Adipose tissue (tissue), 3 donors: ENCODE results near the gene SURF6. TPM values are rescaled to one million over a fixed set of nuclear protein-coding genes. Genes with fewer than 3 reads are reported as not detected.
A peak's percentile ranks its signal among the peaks of the same experiment; 100 is the strongest.

Source experiments
- H3K27ac ChIP-seq: one replicate; pipeline ENCODE4 v1.5.1; 2013; ENCODE audit warnings: low read depth, low read length
- WGBS, 3 donors: extraction: QIAGEN DNeasy Blood & Tissue Kit; methylation state at CpG; one replicate each; pipeline ENCODE4 v1.1.7; 2013; 5-methylcytosine and 5-hydroxymethylcytosine counted together
- polyA plus RNA-seq, 3 donors: library from polyadenylated mRNA; stranded (reverse); fragments of 200-250 nt; gene quantifications; one replicate each; pipeline ENCODE4 v1.2.3, GENCODE V29; 2013
- donor health status: healthy with polysubstance abuse.
- donor health status: Bipolar disorder and iron deficiency.
- donor health status: healthy.

Gene SURF6
- polyA plus RNA-seq, 3 donors, result 14.1 to 21.7 (median 14.1) TPM

DNA sequence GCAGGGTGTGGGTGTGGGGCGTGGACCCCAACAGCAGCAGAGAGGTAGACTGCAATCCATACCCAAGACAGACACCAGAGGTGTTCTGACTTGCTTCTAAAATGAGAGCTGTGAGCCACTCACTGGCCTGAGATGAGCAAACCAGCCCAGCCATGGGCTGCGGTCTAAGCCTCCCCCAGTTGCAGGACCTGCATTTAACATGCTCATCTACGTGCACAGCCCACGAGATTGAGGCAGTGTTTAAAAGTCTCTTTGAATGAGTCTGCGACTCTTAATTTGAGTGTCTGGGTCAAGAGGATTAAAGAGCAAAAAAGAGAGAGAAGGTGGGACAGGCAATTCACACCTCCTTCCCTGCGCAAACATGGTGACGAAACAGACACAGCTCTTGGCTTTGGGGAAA is 33.9 kb upstream of the SURF6 start:
- 76 to 84% (median 82%) methylated on average over 7 of the region's 7 CpGs for WGBS, 3 donors
- H3K27ac ChIP-seq, result no peak overlapping the region

- 52 to 75% (median 64%) methylated on average over 6 of the region's 6 CpGs for WGBS, 3 donors
- no peak overlapping the region for H3K27ac ChIP-seq
Observed at GRCh38 chr9:133369422-133369821, 33.4 kb upstream of the SURF6 start.

DNA sequence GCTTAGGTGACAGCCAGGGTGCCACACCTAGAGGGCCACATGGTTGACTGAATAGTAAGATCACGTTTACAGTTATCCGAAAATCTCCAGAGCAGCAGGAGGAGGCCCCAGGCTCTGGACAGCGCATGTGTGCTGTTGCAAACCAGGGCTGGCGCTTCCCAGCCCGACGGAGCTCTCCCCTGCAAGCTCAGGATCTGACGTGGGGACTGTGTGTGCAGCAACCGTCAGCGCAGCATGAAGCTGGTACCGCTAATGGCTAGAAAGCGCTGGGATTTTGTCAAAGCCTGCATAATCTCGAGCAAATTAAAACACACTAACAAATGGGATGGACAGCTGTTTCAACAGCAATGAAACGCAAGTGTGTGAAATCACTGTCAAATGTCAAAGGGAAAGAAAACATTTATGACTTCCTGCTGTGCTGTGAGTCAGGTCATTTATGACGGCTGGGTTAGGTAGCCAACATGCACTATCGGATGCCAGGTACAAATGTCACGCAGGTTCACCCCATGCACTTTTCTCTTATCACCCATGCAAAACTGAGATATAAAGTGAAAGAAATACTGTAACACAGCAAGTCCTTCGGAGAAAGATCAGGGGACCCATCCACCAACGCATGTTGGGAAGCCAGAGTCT is 32.4 kb upstream of the SURF6 start:
- no peak overlapping the region for H3K27ac ChIP-seq

GRCh38 chr9:133367778-133368177 is 31.8 kb upstream of the SURF6 start:
- H3K27ac ChIP-seq, result no peak overlapping the region
- WGBS, 3 donors, result 73 to 86% (median 79%) methylated on average over 10 of the region's 10 CpGs

More for the DNA sequence above, 32.4 kb upstream of the SURF6 start:
- 39 to 70% (median 54%) methylated on average over 18 of the region's 18 CpGs for WGBS, 3 donors

GRCh38 chr9:133367221-133367620 is 31.2 kb upstream of the SURF6 start:
- WGBS, 3 donors, result 79 to 93% (median 90%) methylated on average over 22 of the region's 22 CpGs
- no peak overlapping the region for H3K27ac ChIP-seq

GRCh38 chr9:133366435-133366834 is 30.4 kb upstream of the SURF6 start:
- H3K27ac ChIP-seq, result no peak overlapping the region
- WGBS, 3 donors, result 89 to 94% (median 90%) methylated on average over 11 of the region's 11 CpGs

- 84 to 87% (median 86%) methylated on average over 15 of the region's 15 CpGs for WGBS, 3 donors
- H3K27ac ChIP-seq, result no peak overlapping the region
Observed at GRCh38 chr9:133362359-133363044, 26.5 kb upstream of the SURF6 start.

DNA sequence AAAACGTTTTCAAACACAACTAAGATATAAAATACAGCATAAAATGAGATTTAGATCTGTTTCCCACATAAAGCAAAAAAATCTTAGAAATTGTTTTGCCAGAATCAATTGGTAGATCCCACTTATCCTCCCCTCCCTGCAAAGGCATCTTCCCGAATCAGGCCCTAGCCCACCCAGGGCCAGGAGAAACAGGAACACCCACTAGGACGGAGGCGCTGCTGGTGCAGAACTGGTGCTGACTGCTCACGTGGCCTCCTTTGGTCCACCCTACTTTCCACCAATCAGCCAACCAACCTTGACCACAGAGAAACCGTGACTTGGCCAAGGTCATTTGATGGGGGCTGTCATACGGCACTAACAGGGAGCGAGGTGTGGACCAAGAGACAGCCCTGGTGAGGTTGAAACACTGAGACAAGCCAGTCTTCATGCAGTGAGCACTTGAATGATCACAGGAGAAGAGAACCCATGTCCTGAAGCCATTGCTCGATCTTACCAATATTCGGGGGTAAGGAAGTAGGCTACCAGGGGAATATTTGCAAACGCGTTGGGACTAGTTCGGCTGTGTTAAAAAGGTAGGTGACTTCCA is 25.6 kb upstream of the SURF6 start:
- 65 to 85% (median 84%) methylated on average over 13 of the region's 13 CpGs for WGBS, 3 donors
- H3K27ac ChIP-seq, result no peak overlapping the region

- 66 to 81% (median 77%) methylated on average over 21 of the region's 21 CpGs for WGBS, 3 donors
- no peak overlapping the region for H3K27ac ChIP-seq
Observed at GRCh38 chr9:133360400-133361393, 24.7 kb upstream of the SURF6 start.

GRCh38 chr9:133359399-133360175 is 23.6 kb upstream of the SURF6 start:
- no peak overlapping the region for H3K27ac ChIP-seq
- 50 to 62% (median 55%) methylated on average over 20 of the region's 20 CpGs for WGBS, 3 donors

GRCh38 chr9:133357656-133358055 is 21.7 kb upstream of the SURF6 start:
- WGBS, 3 donors, result 80 to 83% (median 81%) methylated on average over 14 of the region's 14 CpGs

GRCh38 chr9:133356391-133357091 is 20.6 kb upstream of the SURF6 start, which contains the start of the genes SURF1 and SURF2:
SURF1 (minus strand) TSS chr9:133356487; CDS start chr9:133356453, 34 bp downstream.
SURF2 (plus strand) TSS chr9:133356550; CDS start chr9:133356593, 43 bp downstream.
- H3K27ac ChIP-seq, result peak within 1 kb of the TSS; percentile 10
- WGBS, 3 donors, result 1% methylated on average over 53 to 77 of the region's 78 CpGs

More at GRCh38 chr9:133357656-133358055, 21.7 kb upstream of the SURF6 start:
- H3K27ac ChIP-seq, result no peak overlapping the region

DNA sequence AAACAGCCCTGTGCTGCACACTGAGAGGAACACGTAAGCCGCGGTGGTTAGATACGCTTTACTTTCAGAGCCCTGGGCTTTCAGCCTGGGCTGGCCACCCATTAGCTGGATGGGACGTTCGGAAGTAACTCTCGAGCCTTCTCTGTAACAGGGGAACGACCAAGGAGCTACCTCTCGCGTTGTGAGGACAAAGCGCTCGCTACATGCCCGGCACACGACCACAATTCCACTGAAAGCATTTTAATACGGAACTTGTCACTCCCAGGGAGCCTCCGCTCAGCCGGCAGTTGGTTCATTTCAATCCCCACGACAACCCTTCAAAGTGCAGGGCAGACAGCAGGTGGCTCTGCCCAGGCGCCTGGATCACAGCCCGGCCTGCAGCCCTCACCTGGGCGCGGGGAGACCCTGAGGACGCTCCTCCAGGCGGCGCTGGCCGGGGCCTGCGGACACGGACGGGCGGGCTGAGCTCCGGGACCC is 19.9 kb upstream of the SURF6 start:
- 0 to 1% (median 1%) methylated on average over 31 of the region's 31 CpGs for WGBS, 3 donors
- H3K27ac ChIP-seq, result peak overlapping the region; percentile 10

DNA sequence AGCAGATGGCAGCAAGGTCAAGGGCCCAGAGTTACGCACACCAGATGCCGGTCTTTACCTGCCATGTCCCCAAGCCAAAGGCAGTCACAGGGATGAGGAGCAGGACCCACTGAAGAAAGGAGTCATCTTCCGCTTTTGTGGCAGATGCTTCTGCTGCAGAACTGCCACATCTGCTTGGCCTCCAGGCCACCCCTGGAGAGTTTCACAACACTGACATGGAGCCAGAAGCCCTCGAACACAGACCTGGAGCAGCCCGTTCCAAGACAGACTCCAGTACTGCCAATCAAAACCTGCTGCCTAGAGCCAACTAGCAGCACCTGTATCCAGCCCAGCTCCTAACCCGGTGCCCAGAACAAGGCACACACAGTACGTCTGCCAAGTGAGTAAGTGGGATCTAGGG is 18.8 kb upstream of the SURF6 start:
- WGBS, 3 donors, result 74 to 82% (median 82%) methylated on average over 7 of the region's 7 CpGs
- H3K27ac ChIP-seq, result no peak overlapping the region

- H3K27ac ChIP-seq, result no peak overlapping the region
- 78 to 87% (median 81%) methylated on average over 5 of the region's 5 CpGs for WGBS, 3 donors
Observed at GRCh38 chr9:133353548-133353947, 17.6 kb upstream of the SURF6 start.

GRCh38 chr9:133352635-133353340 is 16.8 kb upstream of the SURF6 start:
- H3K27ac ChIP-seq, result no peak overlapping the region
- WGBS, 3 donors, result 77 to 79% (median 78%) methylated on average over 8 of the region's 8 CpGs
